NCI-H146 treated with DMSO at 0.1 percent for 48 hours (cell line): ENCODE data around the gene KCMF1.

ENCODE experiments used
- DNase-seq: peaks from one replicate; lab custom pipeline; 2025; ENCODE audit not compliant: unreplicated experiment; lab: John Stamatoyannopoulos, UW

The KCMF1 gene

DNA sequence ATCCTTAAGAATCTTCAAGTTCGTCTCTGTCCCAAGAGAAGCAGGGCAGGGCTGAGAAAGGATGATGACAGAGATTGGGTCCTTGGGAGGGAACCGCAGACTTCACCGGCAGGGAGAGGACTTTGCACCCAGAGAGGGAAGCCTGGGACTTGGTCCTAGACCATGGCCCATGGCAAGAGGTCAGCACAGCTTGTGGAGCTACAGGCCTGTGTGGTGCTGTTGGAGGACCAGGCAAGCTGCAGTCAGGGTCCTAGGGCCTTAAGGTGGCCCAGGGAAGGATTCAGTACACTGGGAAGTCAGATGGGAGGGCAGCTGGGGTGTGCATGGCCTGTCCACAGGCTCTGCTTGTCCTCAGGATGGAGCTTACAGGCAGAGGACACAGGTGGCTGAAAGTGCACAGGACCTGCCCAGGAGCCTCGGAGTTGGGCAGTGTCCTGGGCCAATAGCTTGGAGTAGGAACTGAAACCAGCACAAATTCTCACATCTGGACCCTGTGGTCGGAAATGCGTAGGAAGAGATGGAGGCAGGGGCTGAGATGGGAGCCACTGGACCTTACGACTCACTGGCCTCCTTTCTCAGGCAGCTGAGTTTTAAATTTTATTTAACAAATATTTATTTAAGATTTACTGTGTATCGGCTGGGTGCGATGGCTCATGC is 105.8 kb downstream of the KCMF1 start:
- DNase-seq, result no peak

DNA sequence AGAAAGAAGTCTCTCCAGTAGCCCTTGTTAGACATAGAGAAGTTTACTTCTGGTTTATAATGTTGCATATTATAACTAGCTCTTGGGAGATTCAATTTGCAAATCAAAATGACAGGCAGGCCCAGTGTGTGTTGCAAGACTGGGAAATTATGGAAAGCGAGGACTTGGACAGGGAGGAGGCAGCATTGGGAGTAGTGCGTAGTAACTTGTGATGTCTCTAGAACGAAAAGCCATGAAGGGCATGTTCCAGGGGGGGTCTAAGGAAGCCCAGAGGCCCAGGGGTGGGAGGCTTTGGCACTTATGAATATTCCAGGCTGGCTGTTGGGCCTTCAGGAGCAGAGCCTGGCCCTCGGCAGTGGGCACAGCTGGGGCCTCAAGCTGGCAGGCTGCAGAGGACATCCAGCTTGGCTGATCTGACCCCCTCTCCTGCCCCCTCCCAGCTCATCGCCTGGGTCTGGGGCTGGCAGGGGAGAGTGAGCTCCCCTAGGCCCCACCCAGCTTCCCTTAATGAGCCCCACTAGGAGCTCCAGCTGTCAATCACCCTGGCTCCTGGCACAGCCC is 107.0 kb downstream of the KCMF1 start:
- no peak for DNase-seq

DNA sequence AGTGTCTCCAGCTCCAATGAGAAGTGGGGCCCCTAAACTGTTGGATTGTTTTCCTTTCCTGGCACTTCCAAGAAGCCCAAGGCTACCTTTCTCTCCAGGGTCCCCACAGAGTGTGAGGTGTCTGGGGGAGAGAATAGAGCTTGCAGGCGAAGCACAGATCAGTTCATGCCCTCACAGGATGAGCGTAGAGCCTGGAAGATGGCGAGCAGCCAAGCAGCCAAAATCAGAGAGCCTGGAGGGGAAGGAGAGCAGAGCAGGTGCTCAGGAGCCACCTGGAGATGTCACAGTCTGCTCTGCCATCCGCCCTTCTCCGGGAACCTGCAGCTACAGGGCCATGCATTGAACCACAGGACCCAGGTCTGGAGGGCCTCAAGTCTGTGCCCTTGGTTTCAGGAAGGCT is 107.6 kb downstream of the KCMF1 start:
- DNase-seq, result no peak

DNA sequence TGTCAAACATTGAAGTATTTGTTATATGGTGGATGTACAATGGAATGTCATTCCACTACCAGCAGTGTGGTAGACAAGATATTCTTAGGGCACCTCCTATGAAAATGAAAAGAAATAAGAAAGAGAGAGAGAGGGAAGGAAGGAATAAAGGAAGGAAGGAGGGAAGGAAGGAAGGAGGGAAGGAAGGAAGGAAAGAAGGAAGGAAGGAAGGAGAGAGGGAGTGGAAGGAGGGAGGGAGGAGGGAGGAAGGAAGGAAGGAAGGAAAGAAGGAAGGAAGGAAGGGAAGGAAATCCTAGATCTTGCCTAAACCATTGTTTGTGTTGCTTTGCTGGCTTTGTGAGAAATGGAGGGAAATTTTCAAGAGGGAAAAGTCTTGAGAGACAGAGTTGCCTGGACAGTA is 112.1 kb downstream of the KCMF1 start:
- no peak for DNase-seq

DNA sequence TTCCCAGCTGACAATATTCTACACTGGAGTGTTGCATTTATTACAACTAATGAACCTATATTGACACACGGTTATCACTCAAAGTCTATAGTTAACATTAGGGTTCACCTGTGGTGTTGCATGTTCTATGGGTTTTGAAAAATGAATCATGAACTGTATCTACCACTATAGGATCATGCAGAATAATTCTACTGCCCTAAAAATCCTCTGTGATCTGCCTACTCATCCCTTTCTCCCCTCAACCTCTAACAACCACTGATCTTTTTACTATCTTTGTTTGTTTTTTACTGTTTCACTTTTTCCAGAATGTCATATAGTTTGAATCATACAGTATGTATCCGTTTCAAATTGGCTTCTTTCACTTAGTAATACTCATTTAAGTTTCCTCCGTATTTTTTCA is 114.6 kb downstream of the KCMF1 start:
- no peak for DNase-seq

DNA sequence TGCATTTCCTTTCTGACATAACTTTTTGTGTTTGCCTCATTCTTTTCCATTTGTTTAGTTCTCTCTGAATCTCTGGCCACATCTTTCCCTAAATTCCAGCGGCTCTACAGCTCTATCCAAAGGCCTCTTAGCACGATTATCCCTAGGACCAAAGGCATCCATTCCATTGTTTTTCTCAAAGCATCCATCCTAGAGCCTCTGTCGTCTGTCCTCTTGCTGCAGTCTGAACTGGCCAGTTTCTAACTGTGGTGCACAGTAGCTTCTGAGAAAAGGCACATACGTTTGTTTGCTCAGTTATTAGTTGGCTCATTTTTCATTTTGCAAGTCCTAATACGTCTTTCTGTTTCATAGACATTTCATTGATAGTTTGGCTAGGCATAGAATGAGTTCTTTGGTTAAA is 116.6 kb downstream of the KCMF1 start:
- no peak for DNase-seq

DNA sequence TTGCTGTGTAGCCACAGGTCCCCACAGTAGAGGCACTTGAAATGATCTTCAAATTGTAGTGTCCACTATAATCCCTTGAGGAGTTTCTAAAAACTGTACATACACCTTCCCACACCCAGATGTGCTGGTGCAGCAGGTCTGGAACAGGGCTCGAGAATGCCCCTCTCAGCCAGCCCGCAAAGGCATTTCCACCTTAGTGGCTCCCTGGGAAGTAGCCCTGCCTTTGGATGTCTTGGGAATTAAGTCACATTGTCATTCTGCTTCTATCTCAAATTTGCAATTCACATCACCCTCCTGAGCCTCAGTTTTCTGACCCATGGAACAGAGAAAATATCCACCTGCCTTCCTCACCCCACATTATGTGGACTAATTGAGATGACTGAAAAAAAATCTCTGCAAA is 118.0 kb downstream of the KCMF1 start:
- no peak for DNase-seq

DNA sequence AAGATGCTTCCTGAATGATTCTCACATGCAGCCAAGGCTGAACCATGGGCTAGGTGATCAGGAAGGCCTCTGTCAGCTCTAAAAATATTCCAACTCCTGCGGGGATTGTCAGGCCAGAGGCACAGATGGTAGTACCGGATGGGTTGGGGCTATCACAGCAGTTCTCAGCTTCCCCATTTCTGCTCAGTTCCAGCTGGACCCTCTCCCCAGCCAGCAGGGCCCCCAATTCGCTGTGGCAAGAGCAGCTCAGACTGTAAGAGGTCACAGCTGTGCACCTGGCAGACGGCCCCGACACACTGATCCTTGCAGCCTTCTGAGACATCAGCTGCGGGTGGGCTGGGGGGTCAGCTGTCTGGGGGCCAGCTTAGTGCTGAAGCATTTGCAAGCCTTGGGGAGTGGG is 118.6 kb downstream of the KCMF1 start:
- DNase-seq, result no peak

DNA sequence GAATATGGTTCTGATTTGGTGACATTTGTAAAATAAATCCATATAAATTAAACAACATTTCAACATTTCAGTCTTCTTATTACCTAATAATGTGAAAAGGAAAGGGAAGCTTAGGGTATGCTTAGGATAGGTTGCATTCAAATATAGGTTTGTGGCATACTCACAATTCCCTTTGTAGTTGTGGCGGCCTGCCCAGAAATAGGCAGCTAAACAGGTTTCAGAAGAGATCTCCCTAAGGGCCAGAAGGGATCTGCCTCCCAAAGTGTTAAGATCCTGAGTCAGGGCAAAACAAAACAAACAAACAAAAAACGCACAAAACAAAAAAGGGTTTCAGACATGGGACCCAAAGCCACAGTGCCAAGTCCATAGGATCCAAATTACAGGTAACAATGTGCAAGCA is 120.9 kb downstream of the KCMF1 start:
- no peak for DNase-seq

DNA sequence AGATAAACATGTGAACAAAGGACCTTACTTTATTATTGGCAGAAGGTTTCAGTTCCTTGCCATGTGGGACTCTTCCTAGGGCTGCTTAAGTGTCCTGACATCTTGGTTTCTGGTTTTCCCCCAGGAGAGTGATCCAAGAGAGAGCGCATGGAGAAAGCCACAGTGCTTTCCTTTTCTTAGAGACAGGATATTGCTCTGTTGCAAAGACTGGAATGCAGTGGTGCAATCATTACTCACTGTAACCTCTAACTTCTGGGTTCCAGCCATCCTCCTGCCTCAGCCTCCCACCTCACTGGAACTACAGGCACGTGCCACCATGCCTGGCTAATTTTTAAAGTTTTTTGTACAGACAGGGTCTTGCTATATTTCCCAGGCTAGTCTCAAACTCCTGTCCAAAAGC is 124.1 kb downstream of the KCMF1 start:
- no peak for DNase-seq

DNA sequence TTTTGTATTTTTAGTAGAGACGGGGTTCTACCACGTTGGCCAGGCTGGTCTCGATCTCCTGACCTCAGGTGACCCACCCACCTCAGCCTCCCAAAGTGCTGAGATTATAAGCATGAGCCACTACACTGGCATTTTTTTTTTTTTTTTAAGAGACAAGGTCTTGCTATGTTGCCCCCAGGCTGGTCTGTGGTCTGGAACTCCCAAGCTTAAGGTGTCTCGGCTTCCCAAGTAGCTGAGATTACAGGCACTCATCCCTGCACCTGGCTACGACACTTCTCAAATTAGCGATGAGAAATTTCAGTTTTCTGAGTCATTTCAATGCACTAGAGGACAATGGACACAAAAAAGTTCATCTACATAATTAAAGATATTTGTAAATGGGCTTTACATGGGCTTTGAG is 125.7 kb downstream of the KCMF1 start:
- no peak for DNase-seq

DNA sequence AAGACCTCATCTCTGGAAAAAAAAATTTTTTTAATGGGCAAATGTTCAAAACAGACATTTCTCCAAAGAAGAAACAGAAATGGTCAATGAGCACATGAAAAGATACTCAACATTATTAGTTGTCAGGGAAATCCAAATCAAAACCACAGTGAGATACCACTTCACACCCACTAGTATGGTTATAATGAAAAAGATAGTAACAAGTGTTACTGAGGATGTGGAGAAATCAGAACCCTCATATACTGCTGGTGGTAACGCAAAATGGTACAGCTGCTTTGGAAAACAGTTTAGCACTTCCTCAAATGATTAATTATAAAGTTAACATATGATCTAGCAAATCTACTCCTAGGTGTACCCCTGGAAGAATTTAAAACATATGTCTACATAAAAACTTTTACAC is 133.3 kb downstream of the KCMF1 start:
- DNase-seq, result no peak

DNA sequence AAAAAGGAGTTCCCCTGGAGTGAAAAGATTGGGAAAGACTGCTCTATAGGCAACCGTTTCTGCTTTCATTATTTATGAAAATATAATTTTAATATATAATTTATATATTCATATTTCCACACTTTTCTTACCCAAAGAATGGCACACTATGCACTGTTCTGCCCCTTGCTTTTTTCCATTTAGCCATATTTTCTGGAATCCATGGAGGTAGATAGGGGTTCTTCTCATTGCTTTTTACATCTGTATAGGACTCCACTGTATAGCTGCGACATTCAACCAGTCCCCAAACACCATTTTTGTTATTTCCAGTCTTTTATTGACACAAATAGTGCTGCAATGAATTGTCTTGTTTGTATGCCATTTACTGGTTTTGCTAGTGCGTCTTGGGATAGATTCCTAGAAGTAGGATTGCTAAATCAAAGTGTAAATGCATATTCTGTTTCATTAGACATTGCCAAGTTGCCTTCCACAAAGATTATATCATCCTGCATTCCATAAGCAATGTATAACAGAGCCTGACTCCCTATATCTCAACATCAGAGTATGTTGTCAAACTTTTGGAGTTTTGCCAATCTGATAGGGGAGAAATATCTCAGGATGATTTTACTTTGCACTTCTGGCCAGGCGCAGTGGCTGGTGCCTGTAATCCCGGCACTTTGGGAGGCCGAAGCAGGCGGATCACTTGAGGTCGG is 135.7 kb downstream of the KCMF1 start:
- no peak for DNase-seq
